NCI-H774 (cell line): ENCODE data around the gene ATP4B.

Experiments used
- DNase-seq: peaks from one replicate; lab custom pipeline; 2025; lab: John Stamatoyannopoulos, UW

Gene ATP4B

DNA sequence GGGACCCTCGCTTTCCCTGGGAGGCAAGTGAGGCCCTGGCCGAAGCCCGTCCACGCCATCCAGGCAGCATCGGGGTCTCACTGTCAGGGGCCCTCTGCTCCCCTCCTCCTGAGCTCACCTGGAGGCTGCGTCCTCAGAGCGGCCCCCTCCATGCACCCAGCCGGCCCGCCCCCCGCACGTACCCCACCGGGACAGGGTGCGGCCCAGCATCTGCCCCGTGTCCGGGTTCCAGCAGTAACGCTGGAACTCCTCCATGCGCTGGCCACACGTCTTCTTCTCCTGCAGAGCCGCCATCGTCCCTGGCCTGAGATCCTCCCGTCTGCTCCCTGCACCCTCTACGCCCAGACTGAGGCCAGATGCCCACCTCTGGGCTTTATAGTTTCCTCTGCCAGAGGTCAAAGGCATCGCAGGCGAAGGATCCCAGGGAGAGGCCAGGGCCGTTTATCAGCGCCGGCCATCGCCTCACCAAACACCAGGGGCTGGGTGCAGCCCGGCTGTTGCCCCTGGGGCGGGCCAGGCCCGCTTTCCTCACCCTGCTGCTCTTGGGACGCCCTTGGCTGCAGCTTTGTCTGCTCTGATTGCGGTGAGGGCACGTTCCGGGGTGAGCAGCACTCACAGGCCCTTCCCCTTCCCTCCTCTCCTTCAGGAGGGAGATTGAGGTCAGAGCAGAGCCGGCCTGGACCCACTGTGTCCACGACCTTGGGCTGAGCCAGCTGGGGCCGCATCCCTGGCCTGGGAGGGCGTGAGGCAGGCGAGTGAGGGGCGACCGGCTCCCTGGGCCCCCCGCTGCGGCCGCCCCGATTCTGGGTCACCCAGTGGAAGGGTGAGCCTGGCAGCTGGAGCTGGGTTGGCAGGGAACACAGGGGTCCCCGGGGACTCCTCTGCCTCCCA is at the start of gene ATP4B:
Gene ATP4B (minus strand): TSS at position 348 of the 891 bp plus-strand sequence. CDS start 54 bp downstream, at position 294.
- DNase-seq = no peak

DNA sequence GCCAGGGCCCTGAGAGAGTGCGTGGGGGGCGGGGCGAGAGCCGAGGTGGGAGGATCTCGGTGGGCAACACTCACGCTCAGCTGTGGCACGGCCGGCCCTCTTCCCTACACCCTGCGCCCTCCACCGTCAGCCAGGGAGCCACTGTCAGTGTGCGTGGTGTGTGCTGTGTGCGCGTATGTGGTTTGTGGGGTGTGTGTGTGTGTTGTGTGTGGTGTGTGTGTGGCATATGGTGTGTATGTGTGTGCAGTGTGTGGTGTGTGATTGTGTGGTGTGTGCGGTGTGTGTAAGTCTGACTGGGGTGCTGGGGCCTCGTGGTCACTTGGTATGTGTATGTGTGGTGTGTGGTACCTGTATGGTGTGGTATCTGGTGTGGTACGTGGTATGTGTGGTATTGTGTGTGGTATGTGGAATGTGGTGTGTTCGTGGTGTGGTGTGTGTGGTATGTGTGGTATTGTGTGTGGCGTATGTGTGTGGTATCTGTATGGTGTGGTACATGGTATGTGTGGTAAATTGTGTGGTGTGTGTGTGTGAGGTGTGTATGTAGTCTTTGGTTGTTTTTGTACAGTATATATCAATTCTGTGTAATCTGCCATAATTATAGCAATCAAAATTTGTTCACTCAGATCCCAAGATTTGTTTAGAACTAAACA is 14.1 kb upstream of the ATP4B start:
- no peak for DNase-seq

DNA sequence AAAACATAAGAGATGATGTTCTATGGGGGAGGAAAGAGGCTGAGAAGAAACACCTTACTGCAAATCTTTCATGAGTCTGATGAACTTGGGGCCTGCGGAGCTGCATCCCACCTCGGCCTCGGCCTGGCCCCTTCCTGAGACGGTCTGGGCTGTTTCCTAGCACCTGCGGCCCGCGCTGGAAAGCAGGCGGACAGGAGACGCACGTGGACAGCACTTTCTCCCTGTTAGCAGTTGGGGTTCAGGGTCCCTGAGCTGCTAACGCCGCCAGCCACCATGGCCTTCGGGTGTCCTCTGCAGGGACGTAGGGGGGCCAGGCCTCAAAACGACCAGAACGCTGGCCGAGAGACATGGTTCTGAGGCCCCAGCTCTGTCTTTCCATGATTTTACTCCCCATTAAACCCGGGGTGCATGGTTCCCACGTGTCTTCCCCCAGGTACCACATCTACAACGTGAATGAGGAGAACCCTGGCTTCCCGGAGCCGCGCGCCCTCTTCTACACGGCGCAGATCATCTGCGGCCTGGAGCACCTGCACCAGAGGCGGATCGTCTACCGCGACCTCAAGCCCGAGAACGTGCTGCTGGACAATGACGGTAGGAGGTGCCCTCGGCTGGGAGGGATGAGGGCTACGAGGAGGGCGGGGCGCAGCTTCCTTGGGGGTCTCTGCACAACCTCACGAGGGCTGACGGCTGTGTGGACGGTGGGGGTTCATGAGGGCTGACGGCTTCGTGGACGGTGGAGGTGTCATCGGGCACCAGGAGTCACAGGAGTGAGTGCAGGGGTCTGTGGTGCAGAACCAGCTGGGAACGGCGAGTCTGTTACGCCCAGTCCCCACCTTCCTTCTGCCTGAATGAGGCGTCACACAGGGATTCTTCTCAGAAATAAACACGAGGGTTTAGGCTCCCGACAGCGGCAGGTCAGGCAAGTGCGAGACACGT is 13.3 kb upstream of the ATP4B start:
- DNase-seq = no peak

DNA sequence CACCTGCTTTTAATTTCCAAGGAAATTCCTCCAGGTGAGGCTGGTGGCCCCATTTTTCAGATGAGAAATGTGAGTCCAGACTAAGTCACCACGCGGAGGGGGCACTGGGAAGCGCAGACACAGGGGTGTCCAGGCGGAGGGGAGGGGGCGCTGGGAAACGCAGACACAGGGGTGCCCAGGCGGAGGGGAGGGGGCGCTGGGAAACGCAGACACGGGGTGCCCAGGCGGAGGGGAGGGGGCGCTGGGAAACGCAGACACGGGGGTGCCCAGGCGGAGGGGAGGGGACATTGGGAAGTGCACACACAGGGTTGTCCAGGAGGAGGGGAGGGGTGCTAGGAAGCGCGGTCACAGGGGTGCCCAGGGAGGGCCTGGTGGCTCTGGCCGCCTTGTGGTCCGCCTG is 12.5 kb upstream of the ATP4B start:
- DNase-seq = no peak

DNA sequence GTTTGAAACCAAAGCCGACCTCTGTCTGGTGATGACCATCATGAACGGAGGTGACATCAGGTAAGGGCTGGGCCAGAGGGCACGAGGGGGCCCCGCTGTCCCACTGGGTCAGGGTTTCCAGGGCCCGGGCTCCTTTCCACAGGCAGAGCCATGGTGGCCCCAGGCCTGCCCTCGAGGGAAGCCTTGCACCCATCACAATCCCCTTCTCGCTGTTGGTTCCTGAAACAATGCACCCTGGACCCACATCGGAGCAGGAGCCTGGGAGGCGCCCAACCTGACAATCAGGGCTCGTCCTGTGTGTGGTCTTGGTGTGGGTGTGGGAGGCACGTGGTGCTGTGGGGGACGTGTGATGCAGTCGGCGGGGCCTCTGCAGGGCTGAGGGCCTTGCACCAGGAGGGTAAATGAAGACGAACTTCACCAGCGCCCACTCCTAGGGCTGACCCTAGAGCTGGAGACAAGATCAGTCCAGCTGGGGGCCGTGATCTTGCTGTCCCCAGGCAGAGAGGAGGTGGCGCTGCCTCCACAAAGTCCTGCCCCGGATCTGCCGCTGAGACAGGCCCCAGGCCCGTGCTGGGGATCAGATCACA is 11.8 kb upstream of the ATP4B start:
- DNase-seq = no peak

DNA sequence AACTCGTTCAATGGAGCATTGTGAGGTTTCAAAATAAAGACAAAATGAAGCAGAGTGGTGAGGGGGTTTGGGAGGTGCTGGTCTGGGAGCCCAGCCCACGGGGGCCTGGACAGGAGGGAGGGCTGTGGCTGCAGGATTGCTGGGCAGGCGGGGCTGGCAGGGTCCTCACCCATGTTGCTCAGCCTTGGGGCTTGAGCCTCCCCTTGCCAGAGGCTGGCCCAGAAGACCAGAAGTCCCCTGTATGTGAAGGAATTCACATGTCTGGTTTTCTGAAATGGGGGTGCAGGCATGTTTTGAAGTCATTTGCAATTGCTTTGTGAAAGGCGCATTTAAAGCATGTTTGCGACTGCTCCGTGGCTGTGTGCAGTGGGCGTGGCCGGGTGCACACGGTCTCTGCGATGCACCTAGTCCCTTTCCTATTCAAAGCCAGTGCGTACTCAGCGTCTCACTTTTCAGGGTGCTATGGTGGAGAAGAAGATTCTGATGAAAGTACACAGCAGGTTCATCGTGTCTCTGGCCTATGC is 11.3 kb upstream of the ATP4B start:
- no peak for DNase-seq

DNA sequence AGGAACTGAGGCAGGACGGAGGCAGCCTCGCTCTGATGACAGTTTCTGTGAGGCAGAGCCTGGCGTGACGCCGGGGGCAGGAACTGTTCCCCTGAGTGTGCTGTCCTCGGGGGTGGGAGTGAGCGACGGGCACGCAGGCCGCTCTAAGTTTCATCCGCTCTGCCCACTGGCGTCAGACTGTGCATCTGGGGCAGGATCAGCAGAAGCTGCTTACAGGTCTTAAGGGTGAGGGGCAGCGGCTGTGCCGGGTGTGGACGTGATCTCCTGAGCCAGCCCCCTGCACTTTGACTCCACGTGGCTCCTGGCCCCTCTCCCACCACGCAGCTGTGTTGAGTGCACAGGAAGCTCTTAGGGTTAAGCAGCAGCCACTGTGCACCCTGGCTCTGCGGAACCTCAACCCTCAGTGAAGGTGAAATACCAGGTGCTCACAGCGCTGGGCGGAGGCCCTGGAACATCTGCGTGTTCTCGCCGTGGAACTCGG is 10.5 kb upstream of the ATP4B start:
- no peak for DNase-seq

DNA sequence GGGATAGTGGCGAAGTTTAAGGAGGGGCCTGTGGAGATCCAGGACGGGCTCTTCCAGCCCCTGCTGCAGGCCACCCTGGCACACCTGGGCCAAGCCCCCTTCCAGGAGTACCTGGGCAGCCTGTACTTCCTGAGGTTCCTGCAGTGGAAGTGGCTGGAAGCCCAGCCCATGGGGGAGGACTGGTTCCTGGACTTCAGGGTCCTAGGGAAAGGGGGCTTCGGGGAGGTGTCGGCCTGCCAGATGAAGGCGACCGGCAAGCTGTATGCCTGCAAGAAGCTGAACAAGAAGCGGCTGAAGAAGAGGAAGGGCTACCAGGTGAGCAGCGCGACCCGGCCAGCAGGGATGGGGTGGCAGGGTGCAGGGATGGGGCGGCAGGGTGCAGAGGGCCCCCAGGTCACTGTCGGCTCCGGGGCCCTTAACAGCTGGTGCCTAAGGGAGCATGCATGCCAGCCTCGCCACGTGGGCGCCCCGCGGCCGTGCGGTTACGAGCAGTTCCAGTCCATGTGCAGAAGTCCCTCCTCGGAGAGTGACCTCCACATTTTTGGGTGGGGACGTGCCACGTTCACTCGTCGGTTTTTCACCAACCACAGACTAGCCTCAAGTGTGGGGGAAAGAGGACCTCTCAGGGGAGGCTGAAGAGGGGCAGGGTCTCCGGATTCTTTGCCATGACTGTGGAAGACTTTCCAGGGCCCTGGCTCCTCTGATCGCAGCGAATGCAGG is 9.9 kb upstream of the ATP4B start:
- DNase-seq = no peak

DNA sequence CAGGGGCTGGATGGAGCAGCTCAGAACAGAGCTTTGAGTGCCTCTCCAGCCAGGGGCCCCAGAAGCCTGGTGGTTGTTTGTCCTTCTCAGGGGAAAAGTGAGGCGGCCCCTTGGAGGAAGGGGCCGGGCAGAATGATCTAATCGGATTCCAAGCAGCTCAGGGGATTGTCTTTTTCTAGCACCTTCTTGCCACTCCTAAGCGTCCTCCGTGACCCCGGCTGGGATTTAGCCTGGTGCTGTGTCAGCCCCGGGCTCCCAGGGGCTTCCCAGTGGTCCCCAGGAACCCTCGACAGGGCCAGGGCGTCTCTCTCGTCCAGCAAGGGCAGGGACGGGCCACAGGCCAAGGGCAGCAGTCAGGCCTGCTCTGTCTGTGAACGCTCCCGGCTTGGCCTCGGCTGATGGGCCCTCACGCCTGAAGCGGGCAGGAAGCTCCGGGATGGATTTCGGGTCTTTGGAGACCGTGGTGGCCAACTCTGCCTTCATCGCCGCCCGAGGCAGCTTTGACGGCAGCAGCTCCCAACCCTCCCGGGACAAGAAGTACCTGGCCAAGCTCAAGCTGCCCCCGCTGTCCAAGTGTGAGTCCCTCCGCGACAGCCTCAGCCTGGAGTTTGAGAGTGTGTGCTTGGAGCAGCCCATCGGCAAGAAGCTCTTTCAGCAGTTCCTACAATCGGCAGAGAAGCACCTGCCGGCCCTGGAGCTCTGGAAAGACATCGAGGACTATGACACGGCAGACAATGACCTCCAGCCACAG is 9.1 kb upstream of the ATP4B start, which contains the start of gene GRK1:
Gene GRK1 (plus strand): TSS at position 269 of the 751 bp plus-strand sequence. CDS start 168 bp downstream, at position 437.
- DNase-seq = no peak

DNA sequence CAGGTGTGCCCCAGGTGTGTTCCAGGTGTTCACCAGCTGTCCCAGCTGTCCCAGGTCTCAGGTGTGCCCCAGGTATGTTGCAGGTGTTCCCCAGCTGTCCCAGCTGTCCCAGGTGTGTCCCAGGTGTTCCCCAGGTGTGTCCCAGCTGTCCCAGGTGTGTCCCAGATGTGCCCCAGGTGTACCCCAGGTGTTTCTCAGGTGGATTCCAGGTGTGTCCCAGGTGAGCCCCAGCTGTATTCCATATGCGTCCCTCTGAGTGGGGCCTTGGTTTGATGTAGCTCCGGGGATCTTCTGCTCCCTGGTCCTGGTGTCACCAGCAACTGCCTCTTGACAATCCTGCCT is 8.3 kb upstream of the ATP4B start:
- DNase-seq = no peak

DNA sequence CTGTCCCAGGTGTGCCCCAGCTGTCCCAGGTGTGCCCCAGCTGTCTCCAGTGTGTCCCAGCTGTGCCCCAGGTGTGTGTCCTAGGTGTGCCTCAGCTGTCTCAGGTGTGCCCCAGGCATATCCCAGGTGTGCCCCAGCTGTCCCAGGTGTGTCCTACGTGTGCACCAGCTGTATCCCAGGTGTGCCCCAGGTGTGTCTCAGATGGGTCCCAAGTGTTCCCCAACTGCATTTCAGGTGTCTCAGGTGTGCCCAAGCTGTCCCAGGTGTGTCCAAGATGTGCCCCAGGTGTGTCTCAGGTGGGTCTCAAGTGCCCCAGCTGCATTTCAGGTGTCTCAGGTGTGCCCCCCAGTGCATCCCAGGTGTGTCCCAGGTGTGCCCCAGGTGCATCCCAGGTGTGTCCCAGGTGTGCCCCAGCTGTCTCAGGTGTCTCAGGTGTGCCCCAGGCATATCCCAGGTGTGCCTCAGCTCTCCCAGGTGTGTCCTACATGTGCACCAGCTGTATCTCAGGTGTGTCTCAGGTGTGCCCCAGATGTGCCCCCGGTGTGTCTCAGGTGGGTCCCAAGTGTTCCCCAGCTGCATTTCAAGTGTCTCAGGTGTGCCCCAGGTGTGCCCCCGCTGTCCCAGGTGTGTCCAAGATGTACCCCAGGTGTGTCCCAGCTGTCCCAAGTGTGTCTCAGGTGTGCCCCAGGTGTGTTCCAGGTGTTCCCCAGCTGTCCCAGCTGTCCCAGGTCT is 7.8 kb upstream of the ATP4B start:
- DNase-seq = no peak

DNA sequence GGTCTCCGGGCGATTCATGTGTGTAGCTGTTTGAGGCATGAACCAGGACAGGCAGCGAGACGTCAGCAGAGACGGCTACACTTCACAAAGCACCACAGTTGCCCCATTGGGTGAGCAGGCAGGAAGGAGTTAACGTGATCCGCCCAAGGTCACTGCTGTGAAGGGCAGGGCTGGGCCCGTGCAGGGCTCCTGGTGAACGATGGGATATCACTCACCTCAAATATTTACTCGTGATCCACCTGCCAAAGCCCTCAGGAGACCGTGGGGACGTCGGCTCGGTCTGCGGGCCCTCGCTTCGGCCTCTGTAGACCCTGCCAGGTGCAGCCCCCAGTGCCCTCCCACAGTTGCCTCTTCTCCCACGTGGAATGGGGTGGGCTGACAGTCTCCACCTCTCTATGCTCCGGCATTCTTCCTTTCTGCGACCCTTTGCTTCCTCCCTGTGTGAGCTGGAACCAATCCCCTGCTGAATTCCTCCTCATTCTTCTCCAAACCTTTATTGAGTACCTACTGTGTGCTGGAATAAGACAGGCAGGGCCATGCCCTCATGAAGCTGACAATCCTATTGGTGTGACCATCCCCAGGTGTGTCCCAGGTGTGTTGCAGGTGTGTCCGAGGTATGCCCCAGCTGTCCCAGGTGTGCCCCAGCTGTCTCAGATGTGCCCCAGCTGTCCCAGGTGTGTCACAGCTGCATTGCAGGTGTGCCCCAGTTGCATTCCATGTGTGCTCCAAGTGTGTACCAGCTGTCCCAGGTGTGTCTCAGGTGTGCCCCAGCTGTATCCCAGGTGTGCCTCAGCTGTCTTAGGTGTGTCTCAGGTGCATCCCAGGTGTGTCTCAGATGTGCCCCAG is 7.0 kb upstream of the ATP4B start:
- DNase-seq = peak; percentile 59

DNA sequence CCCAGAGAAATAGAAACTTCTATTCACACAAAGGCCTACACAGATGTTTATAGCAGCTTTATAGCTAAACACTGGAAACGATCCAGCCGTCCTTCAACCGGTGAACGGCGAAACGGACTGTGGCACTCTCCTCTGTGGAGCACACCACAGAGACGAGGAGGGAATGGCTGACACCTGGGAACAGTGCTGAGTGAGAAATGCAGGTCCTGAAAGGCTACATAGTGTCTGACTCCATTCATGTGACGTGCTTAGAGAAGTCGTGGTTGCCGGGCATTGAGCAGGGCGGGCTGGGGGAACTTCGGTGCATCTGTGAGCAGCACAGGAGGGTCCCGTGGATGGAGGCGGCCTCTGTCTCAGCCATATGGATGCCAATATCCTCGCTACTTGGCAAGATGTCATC is 5.9 kb upstream of the ATP4B start:
- DNase-seq = no peak

DNA sequence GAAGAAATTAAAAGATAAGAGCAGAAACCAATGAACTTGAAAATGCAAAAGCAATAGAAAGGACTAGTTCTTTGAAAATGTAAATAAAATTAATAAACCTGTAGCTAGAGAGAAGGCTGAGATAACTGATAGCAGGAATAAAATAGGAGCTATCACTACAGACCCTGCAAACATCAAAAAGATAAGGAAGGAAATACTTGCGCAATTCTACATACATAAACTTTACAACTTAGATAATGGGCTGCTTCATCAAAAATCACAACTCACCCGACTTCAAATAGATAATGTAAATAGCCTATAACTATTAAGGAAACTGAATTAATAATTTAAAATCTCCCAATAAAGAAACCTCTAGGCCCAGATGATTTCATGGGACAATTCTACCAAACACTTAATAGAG is 3.5 kb upstream of the ATP4B start:
- no peak for DNase-seq

DNA sequence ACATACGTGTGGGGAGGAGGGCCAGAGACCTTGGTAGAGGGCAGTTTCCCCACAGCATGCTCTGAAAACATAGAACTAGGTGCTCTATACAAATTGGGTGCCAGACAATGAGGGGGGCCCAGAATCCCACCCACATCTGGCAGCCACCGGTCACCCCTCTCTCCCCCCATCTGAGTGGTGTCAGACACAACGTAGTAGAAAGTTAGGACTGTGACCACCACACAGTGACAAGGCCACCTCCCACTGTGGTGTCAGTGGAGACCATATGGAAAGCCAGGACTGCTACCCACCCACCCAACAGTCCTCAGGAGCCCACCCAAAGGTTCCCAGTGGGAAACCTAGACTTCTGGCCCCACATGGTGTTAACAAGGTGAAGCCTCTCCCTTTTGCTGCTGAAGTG is 2.1 kb upstream of the ATP4B start:
- no peak for DNase-seq

DNA sequence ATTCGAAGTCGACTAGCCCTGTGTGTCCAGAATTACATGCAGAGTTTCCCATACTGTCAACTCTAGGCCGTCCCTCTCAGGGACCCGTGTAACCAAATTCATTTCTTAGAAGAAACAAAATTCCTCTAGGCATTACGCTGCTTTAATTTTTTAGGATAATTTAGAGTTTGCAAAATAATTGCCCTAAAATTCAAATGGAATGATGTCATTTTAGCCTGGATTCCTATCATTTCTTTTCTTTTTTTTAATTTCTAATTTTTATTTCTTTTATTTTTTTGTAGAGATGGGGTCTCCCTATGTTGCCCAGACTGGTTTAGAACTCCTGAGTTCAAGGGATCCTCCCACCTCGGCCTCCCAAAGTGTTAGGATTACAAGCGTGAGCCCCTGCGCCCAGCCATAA is 1.3 kb upstream of the ATP4B start:
- no peak for DNase-seq

DNA sequence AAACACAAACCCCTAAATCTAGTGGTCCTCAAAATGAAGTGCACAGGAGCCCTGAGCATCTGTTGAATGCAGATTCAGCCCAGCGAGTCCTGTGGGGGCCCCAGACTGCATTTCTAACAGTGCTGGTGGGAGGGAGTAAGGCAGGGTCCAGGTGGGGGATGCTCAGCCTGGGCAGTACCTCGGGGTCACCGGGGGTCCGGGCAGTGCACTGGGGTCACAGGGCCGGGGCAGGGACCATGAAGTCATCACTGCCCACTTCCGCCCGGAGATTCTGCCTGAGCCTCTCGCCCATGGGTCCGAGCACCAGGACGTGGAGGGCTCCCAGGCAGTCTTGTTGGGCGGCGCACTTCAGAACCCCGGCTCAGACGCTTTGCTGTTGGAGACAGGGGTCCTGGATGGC is 838 bp upstream of the ATP4B start:
- no peak for DNase-seq

DNA sequence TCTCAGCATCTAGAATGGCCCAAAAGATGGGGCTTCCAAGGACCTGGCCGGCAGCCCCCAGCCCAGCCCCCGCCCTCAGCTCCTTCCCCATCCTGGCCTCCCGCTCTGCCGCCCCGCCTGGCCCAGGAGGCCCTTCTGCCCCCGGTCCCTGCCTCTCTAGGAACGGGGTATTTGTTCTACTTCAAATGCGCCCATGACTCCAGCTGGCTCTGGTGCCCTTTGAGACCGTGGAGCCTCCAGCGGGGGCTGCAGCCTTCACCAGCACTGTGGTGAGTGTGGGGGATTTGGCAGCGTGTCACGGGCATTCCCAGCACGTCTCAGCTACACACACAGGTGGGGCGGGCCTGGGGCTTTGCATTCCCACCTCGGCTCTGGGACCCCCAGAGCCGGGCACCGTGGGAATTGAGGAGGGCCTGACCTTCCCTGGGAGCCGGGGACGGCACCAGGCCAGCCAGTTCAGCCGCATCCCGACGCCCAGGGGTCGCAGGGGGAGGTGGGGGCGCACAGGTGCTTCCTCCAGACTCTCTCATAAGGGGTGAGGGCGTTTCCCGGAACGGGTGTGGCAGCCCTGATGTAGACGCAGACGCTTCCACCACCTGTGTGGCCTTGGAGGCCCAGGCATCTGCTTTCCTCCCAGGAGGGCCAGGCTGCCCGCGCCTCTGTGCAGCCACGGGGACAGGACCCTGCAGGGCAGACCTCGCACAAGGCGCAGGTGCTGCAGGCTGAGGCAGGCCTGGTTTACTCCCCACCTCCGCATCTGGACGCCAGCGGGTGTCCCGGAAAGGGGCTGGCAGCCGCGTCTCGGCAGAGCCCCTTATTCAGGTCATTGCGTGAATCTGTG is 947 bp downstream of the ATP4B start:
- no peak for DNase-seq
